PFSK-1 (cell line): ENCODE results near the gene CAMTA1.

Source experiments
- FOXP2 ChIP-seq: optimal IDR thresholded peaks from 2 replicates; pipeline ENCODE3; 2011; ENCODE audit warnings: borderline replicate concordance, control low read depth, inconsistent platforms; ENCODE audit not compliant: insufficient read depth; ENCODE audit errors: extremely low read length, extremely low read depth
- POLR2AphosphoS5 ChIP-seq: IDR thresholded peaks from 2 replicates; pipeline ENCODE4 v1.6.1; 2012; ENCODE audit warnings: low read depth, mild to moderate bottlenecking, control low read depth, low read length, moderate library complexity
- SIN3A ChIP-seq: IDR thresholded peaks from 2 replicates; pipeline ENCODE4 v1.6.1; 2012; ENCODE audit warnings: mild to moderate bottlenecking, low read length, moderate library complexity, borderline replicate concordance; ENCODE audit not compliant: insufficient read depth
- TAF1 ChIP-seq: IDR thresholded peaks from 2 replicates; pipeline ENCODE4 v1.6.1; 2012; ENCODE audit warnings: low read length, control low read depth, borderline replicate concordance; ENCODE audit not compliant: insufficient read depth
- TF ChIP-seq, protein P1 (sequence below), 2 experiments: IDR thresholded peaks; 2 replicates each; pipeline versions ENCODE4 v1.6.1 to v1.8.0; 2011 to 2012; ENCODE audit warnings: low read depth in 2 of 2, low read length in 2 of 2, control low read depth in 1 of 2, inconsistent platforms in 1 of 2, mild to moderate bottlenecking in 1 of 2, moderate library complexity in 1 of 2; ENCODE audit not compliant: insufficient read depth in 1 of 2

The CAMTA1 gene

DNA sequence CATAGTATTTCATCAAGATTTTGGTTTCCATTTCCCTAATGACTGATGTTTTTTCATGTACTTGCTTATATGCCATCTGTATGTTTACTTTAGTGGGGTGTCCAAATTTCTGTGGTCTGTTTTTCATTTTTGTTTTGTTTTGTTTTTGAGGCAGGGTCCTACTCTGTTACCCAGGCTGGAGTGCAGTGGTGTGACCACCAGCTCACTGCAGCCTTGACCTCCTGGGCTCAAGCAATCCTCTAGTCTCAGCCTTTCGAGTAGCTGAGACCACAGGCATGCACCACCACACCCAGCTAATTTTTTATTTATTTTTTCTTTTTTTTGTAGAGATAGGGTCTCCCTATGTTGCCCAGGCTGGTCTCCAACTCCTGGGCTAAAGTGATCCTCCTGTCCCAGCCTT is 607.9 kb downstream of the CAMTA1 start:
- no peak for TF ChIP-seq SIN3A

DNA sequence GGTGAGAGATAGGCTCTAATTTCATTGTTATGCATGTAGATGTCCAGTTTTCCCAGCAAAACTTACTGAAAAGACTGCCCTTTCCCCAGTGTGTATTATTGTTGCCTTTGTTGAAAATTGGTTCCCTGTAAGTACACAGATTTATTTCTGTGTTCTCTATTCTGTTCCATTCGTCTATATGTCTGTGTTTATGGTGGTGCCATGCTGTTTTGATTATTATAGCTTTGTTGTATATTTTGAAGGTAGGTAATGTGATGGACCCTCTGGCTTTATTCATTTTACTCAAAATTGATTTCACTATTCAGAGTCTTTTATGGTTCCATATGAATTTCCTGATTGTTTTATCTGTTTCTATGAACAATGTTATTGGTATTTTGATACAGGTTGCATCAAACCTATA is 610.0 kb downstream of the CAMTA1 start:
- no peak for TF ChIP-seq FOXP2
- TF ChIP-seq, protein P1, sequence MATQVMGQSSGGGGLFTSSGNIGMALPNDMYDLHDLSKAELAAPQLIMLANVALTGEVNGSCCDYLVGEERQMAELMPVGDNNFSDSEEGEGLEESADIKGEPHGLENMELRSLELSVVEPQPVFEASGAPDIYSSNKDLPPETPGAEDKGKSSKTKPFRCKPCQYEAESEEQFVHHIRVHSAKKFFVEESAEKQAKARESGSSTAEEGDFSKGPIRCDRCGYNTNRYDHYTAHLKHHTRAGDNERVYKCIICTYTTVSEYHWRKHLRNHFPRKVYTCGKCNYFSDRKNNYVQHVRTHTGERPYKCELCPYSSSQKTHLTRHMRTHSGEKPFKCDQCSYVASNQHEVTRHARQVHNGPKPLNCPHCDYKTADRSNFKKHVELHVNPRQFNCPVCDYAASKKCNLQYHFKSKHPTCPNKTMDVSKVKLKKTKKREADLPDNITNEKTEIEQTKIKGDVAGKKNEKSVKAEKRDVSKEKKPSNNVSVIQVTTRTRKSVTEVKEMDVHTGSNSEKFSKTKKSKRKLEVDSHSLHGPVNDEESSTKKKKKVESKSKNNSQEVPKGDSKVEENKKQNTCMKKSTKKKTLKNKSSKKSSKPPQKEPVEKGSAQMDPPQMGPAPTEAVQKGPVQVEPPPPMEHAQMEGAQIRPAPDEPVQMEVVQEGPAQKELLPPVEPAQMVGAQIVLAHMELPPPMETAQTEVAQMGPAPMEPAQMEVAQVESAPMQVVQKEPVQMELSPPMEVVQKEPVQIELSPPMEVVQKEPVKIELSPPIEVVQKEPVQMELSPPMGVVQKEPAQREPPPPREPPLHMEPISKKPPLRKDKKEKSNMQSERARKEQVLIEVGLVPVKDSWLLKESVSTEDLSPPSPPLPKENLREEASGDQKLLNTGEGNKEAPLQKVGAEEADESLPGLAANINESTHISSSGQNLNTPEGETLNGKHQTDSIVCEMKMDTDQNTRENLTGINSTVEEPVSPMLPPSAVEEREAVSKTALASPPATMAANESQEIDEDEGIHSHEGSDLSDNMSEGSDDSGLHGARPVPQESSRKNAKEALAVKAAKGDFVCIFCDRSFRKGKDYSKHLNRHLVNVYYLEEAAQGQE (IDR thresholded peaks at IDR 0.05; ENCODE audit: insufficient read depth in 1 of 2, low read depth in 2 of 2, low read length in 2 of 2) = no peak
- TF ChIP-seq TAF1 = no peak
- no peak for TF ChIP-seq SIN3A
- no peak for TF ChIP-seq POLR2AphosphoS5

DNA sequence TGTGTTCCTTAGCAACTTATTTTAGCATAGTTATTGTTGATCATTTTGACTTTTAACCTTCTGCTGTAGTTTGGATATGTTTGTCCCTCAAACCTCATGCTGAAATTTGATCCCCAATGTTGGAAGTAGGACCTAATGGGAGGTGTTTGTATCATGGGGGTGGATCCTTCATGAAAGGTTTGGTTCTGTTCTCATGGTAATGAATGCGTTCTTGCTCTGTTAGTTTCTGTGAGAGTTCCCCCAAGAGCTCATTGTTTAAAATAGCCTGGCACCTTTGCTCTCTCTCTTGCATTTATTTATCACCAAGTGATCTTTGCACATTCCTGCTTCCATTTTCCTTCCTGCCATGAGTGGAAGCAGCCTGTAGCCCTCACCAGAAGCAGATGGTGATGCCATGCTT is 613.7 kb downstream of the CAMTA1 start:
- TF ChIP-seq POLR2AphosphoS5 = no peak
- TF ChIP-seq SIN3A = no peak
- TF ChIP-seq TAF1 = no peak
- TF ChIP-seq, protein P1 (IDR thresholded peaks at IDR 0.05; ENCODE audit: insufficient read depth in 1 of 2, low read depth in 2 of 2, low read length in 2 of 2) = no peak
- TF ChIP-seq FOXP2 = no peak

DNA sequence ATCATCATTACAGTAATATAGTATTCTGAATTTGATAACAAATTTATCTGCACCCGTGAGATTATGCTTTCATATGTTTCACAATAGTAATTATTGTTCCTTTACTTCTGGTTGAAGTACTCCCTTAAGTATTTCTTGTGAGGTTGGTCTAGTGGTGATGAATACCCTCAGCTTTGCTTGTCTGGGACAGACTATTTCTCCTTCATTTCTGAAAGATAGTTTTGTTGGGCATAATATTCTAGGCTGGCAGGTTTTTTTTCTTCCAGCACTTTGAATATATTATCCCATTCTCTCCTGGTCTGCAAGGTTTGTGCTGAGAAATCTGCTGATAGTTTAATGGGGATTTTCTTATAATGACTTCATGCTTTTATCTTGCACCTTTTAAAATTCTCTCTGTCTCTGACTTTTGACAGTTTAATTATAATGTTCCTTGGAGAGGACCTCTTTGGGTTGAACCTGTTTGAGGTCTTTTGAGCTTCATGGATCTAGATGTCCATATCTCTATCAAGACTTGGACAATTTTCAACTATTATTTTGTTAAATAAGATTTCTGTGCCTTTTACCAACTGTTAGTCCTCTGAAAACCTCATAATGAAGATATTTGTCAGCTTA is 614.4 kb downstream of the CAMTA1 start:
- no peak for TF ChIP-seq SIN3A

DNA sequence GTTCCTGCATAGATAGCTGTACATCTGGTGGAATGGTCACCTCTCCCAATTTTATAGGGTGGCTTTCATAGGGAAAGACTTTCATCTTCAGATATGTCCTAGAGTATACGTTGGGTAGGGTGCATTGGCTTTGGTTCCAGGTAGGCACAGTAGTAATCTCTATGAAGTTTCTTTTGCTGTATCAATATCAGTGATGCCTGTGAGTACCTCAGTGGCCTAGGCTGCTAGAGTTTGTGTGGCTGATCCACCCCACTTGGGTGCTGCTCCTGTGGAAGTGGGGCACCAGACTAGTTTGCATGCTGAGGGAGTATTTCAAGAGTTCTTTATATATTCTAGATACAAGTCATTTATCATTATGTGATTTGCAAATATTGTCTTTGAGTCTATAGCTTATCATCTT is 615.3 kb downstream of the CAMTA1 start:
- TF ChIP-seq FOXP2 = no peak

DNA sequence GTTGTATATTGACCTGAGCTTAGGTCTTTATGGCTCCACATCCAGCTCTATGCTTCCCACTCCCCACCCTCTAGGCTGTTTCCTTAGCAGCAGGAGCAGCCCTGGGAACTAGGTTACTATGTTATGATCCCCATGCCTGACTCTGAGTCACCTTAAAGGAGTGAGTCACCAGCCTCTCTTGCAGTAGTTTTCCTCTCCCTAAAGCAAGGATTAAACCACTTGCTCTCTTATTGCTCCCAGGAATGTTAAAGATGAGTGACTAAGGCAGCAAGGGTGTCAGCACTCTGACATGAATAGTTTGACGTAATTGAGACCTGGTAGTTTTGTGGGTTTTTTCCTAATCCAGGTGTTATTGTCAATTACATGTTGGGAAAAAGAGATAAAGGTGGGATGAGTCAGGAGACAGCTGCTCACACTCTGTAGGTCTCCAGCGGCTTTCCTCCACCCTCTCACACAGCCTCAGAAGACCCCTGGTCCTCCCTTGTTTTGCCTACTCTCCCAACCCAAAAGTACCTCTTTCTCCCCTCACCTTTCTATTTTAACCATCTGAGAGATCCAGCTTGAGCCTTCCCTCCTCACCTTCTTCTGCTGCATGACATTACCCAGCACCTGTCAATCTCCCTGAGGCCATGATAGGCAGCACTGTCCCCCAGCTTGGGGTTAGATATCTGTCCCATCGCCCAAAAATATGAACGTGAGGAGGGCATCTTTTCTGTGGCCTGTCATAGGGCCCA is 616.7 kb downstream of the CAMTA1 start:
- TF ChIP-seq POLR2AphosphoS5 = no peak
- TF ChIP-seq SIN3A = no peak
- no peak for TF ChIP-seq TAF1
- TF ChIP-seq, protein P1 (IDR thresholded peaks at IDR 0.05; ENCODE audit: insufficient read depth in 1 of 2, low read depth in 2 of 2, low read length in 2 of 2) = no peak
- no peak for TF ChIP-seq FOXP2

DNA sequence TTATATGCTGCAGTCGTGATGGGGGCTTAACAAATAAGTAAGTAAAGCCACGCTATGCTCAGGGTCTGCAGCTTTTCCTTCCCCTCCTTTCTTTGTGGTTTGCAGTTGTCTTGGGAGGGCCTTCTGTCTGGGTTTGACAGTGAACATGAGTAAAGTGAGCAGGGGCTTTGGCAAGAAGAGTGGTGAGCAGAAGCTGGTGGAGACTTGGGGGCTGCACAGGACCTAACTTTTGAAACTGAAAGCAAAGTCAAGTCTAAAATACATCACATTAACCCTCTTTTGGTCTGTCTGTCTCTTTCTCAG is 617.2 kb downstream of the CAMTA1 start:
- no peak for TF ChIP-seq TAF1
- TF ChIP-seq POLR2AphosphoS5 = no peak
- TF ChIP-seq, protein P1 (IDR thresholded peaks at IDR 0.05; ENCODE audit: insufficient read depth in 1 of 2, low read depth in 2 of 2, low read length in 2 of 2) = no peak
- TF ChIP-seq SIN3A = no peak
- TF ChIP-seq FOXP2 = no peak
